ENCODE data around the gene RNF128.

- TF ChIP-seq TAF1 (IDR thresholded peaks at IDR 0.05; ENCODE audit: low read depth) (no peak), NFIC (IDR thresholded peaks at IDR 0.05) (no peak), EGR1 (IDR thresholded peaks at IDR 0.05) (no peak), TEAD4 (IDR thresholded peaks at IDR 0.05) (no peak), MAX (IDR thresholded peaks at IDR 0.05) (no peak), RAD21 (IDR thresholded peaks at IDR 0.05; ENCODE audit: low read depth) (no peak), TCF12 (IDR thresholded peaks at IDR 0.05; ENCODE audit: low read depth) (no peak), REST (IDR thresholded peaks at IDR 0.05; ENCODE audit: low read depth) (no peak), CEBPB (IDR thresholded peaks at IDR 0.05) (no peak), YY1 (IDR thresholded peaks at IDR 0.05; ENCODE audit: low read depth) (no peak), FOXM1 (IDR thresholded peaks at IDR 0.05; ENCODE audit: borderline replicate concordance, low read depth) (no peak), CREB1 (IDR thresholded peaks at IDR 0.05; ENCODE audit: low read depth) (no peak), USF1 (IDR thresholded peaks at IDR 0.05) (no peak)
Measured at GRCh38 chrX:106726485-106727437, at the start of gene RNF128.
